PFSK-1 (cell line): ENCODE data around the gene IGSF11.

Experiments
- POLR2AphosphoS5 ChIP-seq: IDR thresholded peaks from 2 replicates; pipeline ENCODE4 v1.6.1; 2012; ENCODE audit warnings: low read depth, mild to moderate bottlenecking, control low read depth, low read length, moderate library complexity
- SIN3A ChIP-seq: IDR thresholded peaks from 2 replicates; pipeline ENCODE4 v1.6.1; 2012; ENCODE audit warnings: mild to moderate bottlenecking, low read length, moderate library complexity, borderline replicate concordance; ENCODE audit not compliant: insufficient read depth
- TF ChIP-seq, protein P1 (sequence below), 2 experiments: IDR thresholded peaks; 2 replicates each; pipeline versions ENCODE4 v1.6.1 to v1.8.0; 2011 to 2012; ENCODE audit warnings: low read depth in 2 of 2, low read length in 2 of 2, control low read depth in 1 of 2, inconsistent platforms in 1 of 2, mild to moderate bottlenecking in 1 of 2, moderate library complexity in 1 of 2; ENCODE audit not compliant: insufficient read depth in 1 of 2

- TF ChIP-seq POLR2AphosphoS5 = no peak
- TF ChIP-seq SIN3A = no peak
- TF ChIP-seq, protein P1, sequence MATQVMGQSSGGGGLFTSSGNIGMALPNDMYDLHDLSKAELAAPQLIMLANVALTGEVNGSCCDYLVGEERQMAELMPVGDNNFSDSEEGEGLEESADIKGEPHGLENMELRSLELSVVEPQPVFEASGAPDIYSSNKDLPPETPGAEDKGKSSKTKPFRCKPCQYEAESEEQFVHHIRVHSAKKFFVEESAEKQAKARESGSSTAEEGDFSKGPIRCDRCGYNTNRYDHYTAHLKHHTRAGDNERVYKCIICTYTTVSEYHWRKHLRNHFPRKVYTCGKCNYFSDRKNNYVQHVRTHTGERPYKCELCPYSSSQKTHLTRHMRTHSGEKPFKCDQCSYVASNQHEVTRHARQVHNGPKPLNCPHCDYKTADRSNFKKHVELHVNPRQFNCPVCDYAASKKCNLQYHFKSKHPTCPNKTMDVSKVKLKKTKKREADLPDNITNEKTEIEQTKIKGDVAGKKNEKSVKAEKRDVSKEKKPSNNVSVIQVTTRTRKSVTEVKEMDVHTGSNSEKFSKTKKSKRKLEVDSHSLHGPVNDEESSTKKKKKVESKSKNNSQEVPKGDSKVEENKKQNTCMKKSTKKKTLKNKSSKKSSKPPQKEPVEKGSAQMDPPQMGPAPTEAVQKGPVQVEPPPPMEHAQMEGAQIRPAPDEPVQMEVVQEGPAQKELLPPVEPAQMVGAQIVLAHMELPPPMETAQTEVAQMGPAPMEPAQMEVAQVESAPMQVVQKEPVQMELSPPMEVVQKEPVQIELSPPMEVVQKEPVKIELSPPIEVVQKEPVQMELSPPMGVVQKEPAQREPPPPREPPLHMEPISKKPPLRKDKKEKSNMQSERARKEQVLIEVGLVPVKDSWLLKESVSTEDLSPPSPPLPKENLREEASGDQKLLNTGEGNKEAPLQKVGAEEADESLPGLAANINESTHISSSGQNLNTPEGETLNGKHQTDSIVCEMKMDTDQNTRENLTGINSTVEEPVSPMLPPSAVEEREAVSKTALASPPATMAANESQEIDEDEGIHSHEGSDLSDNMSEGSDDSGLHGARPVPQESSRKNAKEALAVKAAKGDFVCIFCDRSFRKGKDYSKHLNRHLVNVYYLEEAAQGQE (IDR thresholded peaks at IDR 0.05; ENCODE audit: insufficient read depth in 1 of 2, low read depth in 2 of 2, low read length in 2 of 2) = no peak
Observed at GRCh38 chr3:118984699-118985098, 49.9 kb downstream of the IGSF11 start.
